Skeletal muscle tissue (tissue), 4 donors: Measurements from ENCODE around the gene OR2F1. TPM values are rescaled to one million over a fixed set of nuclear protein-coding genes. Genes with fewer than 3 reads are reported as not detected.

Experiments used
- H3K27ac ChIP-seq: one replicate; pipeline ENCODE4 v1.7.0; 2013; ENCODE audit warnings: mild to moderate bottlenecking, low read depth, low read length, inconsistent platforms
- H3K27me3 ChIP-seq, 3 donors: one replicate each; pipeline ENCODE4 v1.7.0; 2013; ENCODE audit warnings: low read length in 3 of 3; ENCODE audit not compliant: control insufficient read depth in 3 of 3, insufficient read depth in 3 of 3
- H3K36me3 ChIP-seq, 3 donors: one replicate each; pipeline ENCODE4 v1.7.0; 2013; ENCODE audit warnings: low read length in 3 of 3; ENCODE audit not compliant: control insufficient read depth in 3 of 3, insufficient read depth in 3 of 3
- H3K4me1 ChIP-seq, 3 donors: one replicate each; pipeline ENCODE4 v1.7.0; 2013; ENCODE audit warnings: low read length in 3 of 3, mild to moderate bottlenecking in 3 of 3; ENCODE audit not compliant: control insufficient read depth in 3 of 3, insufficient read depth in 3 of 3
- H3K4me3 ChIP-seq, 3 donors: one replicate each; pipeline ENCODE4 v1.7.0; 2013; ENCODE audit warnings: low read length in 3 of 3
- H3K9ac ChIP-seq, 3 donors: one replicate each; pipeline ENCODE4 v1.7.0; 2013; ENCODE audit warnings: low read length in 3 of 3, mild to moderate bottlenecking in 3 of 3, moderate library complexity in 2 of 3, low read depth in 1 of 3
- H3K9me3 ChIP-seq, 3 donors: one replicate each; pipeline ENCODE4 v1.7.0; 2013; ENCODE audit warnings: low read length in 3 of 3; ENCODE audit not compliant: control insufficient read depth in 3 of 3
- total RNA-seq: library from RNA; depleted of rRNA; stranded (reverse); fragments of >200 nt; gene quantifications from one replicate; pipeline ENCODE4 v1.2.3, GENCODE V29; 2014
- donor health status: Osteomylitis.

OR2F1 gene
- total RNA-seq, 1 donor from 2014 or later = not detected

- no peaks in the 10 kb centered on the region for H3K27me3 ChIP-seq
- no peak overlapping the region for H3K9ac ChIP-seq
- no peaks in the 10 kb centered on the region for H3K4me1 ChIP-seq
Measured at GRCh38 chr7:143929224-143929920, 25.3 kb upstream of the OR2F1 start.

GRCh38 chr7:143931739-143932138 lies 22.9 kb upstream of the OR2F1 start:
- peaks cover 0 to 3% (median 0%) of the 10 kb centered on the region in 3 donors for H3K9me3 ChIP-seq
- H3K27me3 ChIP-seq = no peaks in the 10 kb centered on the region
- no peak overlapping the region for H3K27ac ChIP-seq
- H3K36me3 ChIP-seq = no peaks in the 10 kb centered on the region
- H3K9ac ChIP-seq = no peak overlapping the region
- no peak overlapping the region for H3K4me3 ChIP-seq
- no peaks in the 10 kb centered on the region for H3K4me1 ChIP-seq

More at GRCh38 chr7:143929224-143929920, 25.3 kb upstream of the OR2F1 start:
- Histone ChIP-seq H3K9me3 (peaks cover 0 to 3% (median 0%) of the 10 kb centered on the region in 3 donors), H3K4me3 (no peak overlapping the region), H3K36me3 (no peaks in the 10 kb centered on the region), H3K27ac (no peak overlapping the region)

- no peaks in the 10 kb centered on the region for H3K36me3 ChIP-seq
- H3K9ac ChIP-seq = no peak within 1 kb of the TSS
- no peaks in the 10 kb centered on the region for H3K27me3 ChIP-seq
- H3K4me3 ChIP-seq = no peak within 1 kb of the TSS
- H3K27ac ChIP-seq = no peak within 1 kb of the TSS
- H3K9me3 ChIP-seq = peaks cover 0 to 3% (median 0%) of the 10 kb centered on the region in 3 donors
- no peaks in the 10 kb centered on the region for H3K4me1 ChIP-seq
Measured at GRCh38 chr7:143934526-143935325, 19.9 kb upstream of the OR2F1 start, which contains the start of gene OR2F2. Gene OR2F2 (plus strand): TSS chr7:143935233. CDS start chr7:143935233, 0 bp downstream.

- H3K9ac ChIP-seq = no peak overlapping the region
- no peak overlapping the region for H3K27ac ChIP-seq
- H3K9me3 ChIP-seq = peaks cover 0 to 3% (median 0%) of the 10 kb centered on the region in 3 donors
- no peaks in the 10 kb centered on the region for H3K4me1 ChIP-seq
- no peaks in the 10 kb centered on the region for H3K36me3 ChIP-seq
- no peak overlapping the region for H3K4me3 ChIP-seq
- no peaks in the 10 kb centered on the region for H3K27me3 ChIP-seq
Measured at GRCh38 chr7:143936087-143937009, 18.3 kb upstream of the OR2F1 start.

- H3K4me3 ChIP-seq = no peak overlapping the region
- H3K36me3 ChIP-seq = no peaks in the 10 kb centered on the region
Measured at GRCh38 chr7:143938379-143939243, 16.0 kb upstream of the OR2F1 start.

GRCh38 chr7:143945423-143945822 lies 9.2 kb upstream of the OR2F1 start:
- peaks cover 0 to 3% (median 0%) of the 10 kb centered on the region in 3 donors for H3K9me3 ChIP-seq

More at GRCh38 chr7:143938379-143939243, 16.0 kb upstream of the OR2F1 start:
- no peaks in the 10 kb centered on the region for H3K4me1 ChIP-seq
- H3K9ac ChIP-seq = no peak overlapping the region
- H3K27me3 ChIP-seq = no peaks in the 10 kb centered on the region
- H3K27ac ChIP-seq = no peak overlapping the region
- peaks cover 0 to 3% (median 0%) of the 10 kb centered on the region in 3 donors for H3K9me3 ChIP-seq

GRCh38 chr7:143947111-143947510 lies 7.5 kb upstream of the OR2F1 start:
- no peaks in the 10 kb centered on the region for H3K4me1 ChIP-seq
- H3K9me3 ChIP-seq = peaks cover 0 to 3% (median 0%) of the 10 kb centered on the region in 3 donors
- H3K4me3 ChIP-seq = no peak overlapping the region
- no peaks in the 10 kb centered on the region for H3K36me3 ChIP-seq
- no peaks in the 10 kb centered on the region for H3K27me3 ChIP-seq
- H3K9ac ChIP-seq = no peak overlapping the region
- no peak overlapping the region for H3K27ac ChIP-seq

More at GRCh38 chr7:143945423-143945822, 9.2 kb upstream of the OR2F1 start:
- Histone ChIP-seq H3K9ac (no peak overlapping the region), H3K36me3 (no peaks in the 10 kb centered on the region), H3K27ac (no peak overlapping the region), H3K4me1 (no peaks in the 10 kb centered on the region), H3K27me3 (no peaks in the 10 kb centered on the region), H3K4me3 (no peak overlapping the region)

- Histone ChIP-seq H3K4me1 (no peaks in the 10 kb centered on the region), H3K27me3 (no peaks in the 10 kb centered on the region), H3K9ac (no peak overlapping the region), H3K36me3 (no peaks in the 10 kb centered on the region), H3K4me3 (no peak overlapping the region), H3K9me3 (peaks cover 0 to 3% (median 0%) of the 10 kb centered on the region in 3 donors), H3K27ac (no peak overlapping the region)
Measured at GRCh38 chr7:143948733-143949132, 5.9 kb upstream of the OR2F1 start.

- no peaks in the 10 kb centered on the region for H3K4me1 ChIP-seq
- H3K9ac ChIP-seq = no peak overlapping the region
- H3K36me3 ChIP-seq = no peaks in the 10 kb centered on the region
- no peak overlapping the region for H3K4me3 ChIP-seq
- no peaks in the 10 kb centered on the region for H3K27me3 ChIP-seq
- no peaks in the 10 kb centered on the region for H3K9me3 ChIP-seq
- no peak overlapping the region for H3K27ac ChIP-seq
Measured at GRCh38 chr7:143953421-143953820, 1.2 kb upstream of the OR2F1 start.
